Mononuclear cell (primary cell): ENCODE data around the gene DHX8. TPM values are rescaled to one million over a fixed set of nuclear protein-coding genes. Genes with fewer than 3 reads are reported as not detected.
A peak's percentile ranks its signal among the peaks of the same experiment; 100 is the strongest.

Experiments used
- H3K27me3 ChIP-seq: 2 replicates; pipeline ENCODE4 v1.6.0; 2011; ENCODE audit warnings: low read length, control low read depth; ENCODE audit not compliant: insufficient read depth
- H3K4me1 ChIP-seq: 2 replicates; pipeline ENCODE4 v1.5.1; 2011; ENCODE audit warnings: mild to moderate bottlenecking, low read length, control low read depth; ENCODE audit not compliant: insufficient read depth
- H3K4me3 ChIP-seq: 2 replicates; pipeline ENCODE4 v1.5.1; 2011; ENCODE audit warnings: mild to moderate bottlenecking, low read length, moderate library complexity
- H3K9me3 ChIP-seq: 2 replicates; pipeline ENCODE4 v1.5.1; 2011; ENCODE audit warnings: low read depth, mild to moderate bottlenecking, control low read depth, low read length
- total RNA-seq: library from RNA; depleted of rRNA; stranded (reverse); fragments of >200 nt; gene quantifications from one replicate; pipeline ENCODE4 v1.2.3, GENCODE V29; 2012

Gene DHX8
- total RNA-seq, 1 donor, result 87.4 TPM

GRCh38 chr17:43545383-43545632 is 61.5 kb downstream of the DHX8 start:
- H3K9me3 ChIP-seq, result no peaks in the 10 kb centered on the region
- peaks cover 22% of the 10 kb centered on the region for H3K4me1 ChIP-seq
- peaks cover 55% of the 10 kb centered on the region for H3K27me3 ChIP-seq
- no peak overlapping the region for H3K4me3 ChIP-seq

GRCh38 chr17:43546319-43547188 is 62.8 kb downstream of the DHX8 start, which contains the start of gene ETV4:
Gene ETV4 (minus strand): TSS chr17:43546340. CDS start chr17:43545617, 723 bp downstream.
- peaks cover 55% of the 10 kb centered on the region for H3K27me3 ChIP-seq
- H3K4me3 ChIP-seq, result peak within 1 kb of the TSS; percentile 18
- no peaks in the 10 kb centered on the region for H3K9me3 ChIP-seq
- peaks cover 22% of the 10 kb centered on the region for H3K4me1 ChIP-seq

GRCh38 chr17:43547189-43547550 is 63.4 kb downstream of the DHX8 start:
- Histone ChIP-seq H3K4me3 (no peak overlapping the region), H3K27me3 (peaks cover 56% of the 10 kb centered on the region), H3K9me3 (no peaks in the 10 kb centered on the region), H3K4me1 (peaks cover 22% of the 10 kb centered on the region)

GRCh38 chr17:43547659-43548256 is 64.0 kb downstream of the DHX8 start:
- no peak overlapping the region for H3K4me3 ChIP-seq
- no peaks in the 10 kb centered on the region for H3K9me3 ChIP-seq
- peaks cover 22% of the 10 kb centered on the region for H3K4me1 ChIP-seq
- H3K27me3 ChIP-seq, result peaks cover 58% of the 10 kb centered on the region

- peaks cover 55% of the 10 kb centered on the region for H3K27me3 ChIP-seq
- no peak overlapping the region for H3K4me3 ChIP-seq
- H3K4me1 ChIP-seq, result peaks cover 22% of the 10 kb centered on the region
- no peaks in the 10 kb centered on the region for H3K9me3 ChIP-seq
Measured at GRCh38 chr17:43548689-43549379, 65.1 kb downstream of the DHX8 start.

GRCh38 chr17:43549496-43549895 is 65.7 kb downstream of the DHX8 start:
- H3K9me3 ChIP-seq, result no peaks in the 10 kb centered on the region
- H3K27me3 ChIP-seq, result peaks cover 52% of the 10 kb centered on the region
- H3K4me3 ChIP-seq, result no peak overlapping the region
- peaks cover 22% of the 10 kb centered on the region for H3K4me1 ChIP-seq

- Histone ChIP-seq H3K27me3 (peaks cover 46% of the 10 kb centered on the region), H3K9me3 (no peaks in the 10 kb centered on the region), H3K4me3 (no peak overlapping the region), H3K4me1 (peaks cover 17% of the 10 kb centered on the region)
Measured at GRCh38 chr17:43550754-43551153, 67.0 kb downstream of the DHX8 start.

GRCh38 chr17:43552229-43552837 is 68.6 kb downstream of the DHX8 start:
- Histone ChIP-seq H3K27me3 (peaks cover 38% of the 10 kb centered on the region), H3K4me3 (no peak overlapping the region), H3K4me1 (peaks cover 11% of the 10 kb centered on the region), H3K9me3 (no peaks in the 10 kb centered on the region)

- H3K27me3 ChIP-seq, result peaks cover 28% of the 10 kb centered on the region
- no peak overlapping the region for H3K4me3 ChIP-seq
- no peaks in the 10 kb centered on the region for H3K9me3 ChIP-seq
- peaks cover 8% of the 10 kb centered on the region for H3K4me1 ChIP-seq
Measured at GRCh38 chr17:43553573-43553972, 69.8 kb downstream of the DHX8 start.

GRCh38 chr17:43554857-43555256 is 71.1 kb downstream of the DHX8 start:
- peaks cover 8% of the 10 kb centered on the region for H3K4me1 ChIP-seq
- H3K9me3 ChIP-seq, result no peaks in the 10 kb centered on the region
- H3K4me3 ChIP-seq, result no peak overlapping the region
- peaks cover 15% of the 10 kb centered on the region for H3K27me3 ChIP-seq

- Histone ChIP-seq H3K4me3 (no peak overlapping the region), H3K4me1 (peaks cover 8% of the 10 kb centered on the region), H3K27me3 (peaks cover 13% of the 10 kb centered on the region), H3K9me3 (no peaks in the 10 kb centered on the region)
Measured at GRCh38 chr17:43556292-43556691, 72.5 kb downstream of the DHX8 start.

GRCh38 chr17:43558805-43559160 is 75.0 kb downstream of the DHX8 start:
- Histone ChIP-seq H3K4me3 (no peak overlapping the region), H3K27me3 (peaks cover 25% of the 10 kb centered on the region), H3K9me3 (no peaks in the 10 kb centered on the region), H3K4me1 (peaks cover 8% of the 10 kb centered on the region)

GRCh38 chr17:43559161-43559816 is 75.5 kb downstream of the DHX8 start:
- H3K27me3 ChIP-seq, result peaks cover 27% of the 10 kb centered on the region
- peaks cover 8% of the 10 kb centered on the region for H3K4me1 ChIP-seq
- no peaks in the 10 kb centered on the region for H3K9me3 ChIP-seq
- no peak overlapping the region for H3K4me3 ChIP-seq

- Histone ChIP-seq H3K27me3 (peaks cover 23% of the 10 kb centered on the region), H3K4me1 (peaks cover 8% of the 10 kb centered on the region), H3K4me3 (no peak overlapping the region), H3K9me3 (no peaks in the 10 kb centered on the region)
Measured at GRCh38 chr17:43560461-43561427, 77.0 kb downstream of the DHX8 start.
